Central memory CD8-positive, alpha-beta T cell (primary cell): ENCODE measurements around the gene TMEM63B.

Experiments
- ATAC-seq: fragments of 150-1000 bp; cut with Tn5 transposase; replicated peaks from 2 replicates; pipeline ENCODE4 v1.10.0; 2022; ENCODE audit warnings: mild to moderate bottlenecking, moderate FRiP score, moderate number of reproducible peaks; ENCODE audit not compliant: poor library complexity, severe bottlenecking; ENCODE audit errors: extremely low read depth
- DNase-seq, 2 donors: peaks; one replicate each; pipeline ENCODE4 v3.0.0; 2021; ENCODE audit warnings: low spot score in 2 of 2
- H3K27ac Mint-ChIP-seq: one replicate; pipeline ENCODE4 v1.8.0; 2022; ENCODE audit warnings: low read depth, mild to moderate bottlenecking, moderate library complexity, mixed read lengths
- H3K27me3 Mint-ChIP-seq: one replicate; pipeline ENCODE4 v1.8.0; 2022; ENCODE audit warnings: mixed read lengths
- H3K36me3 Mint-ChIP-seq: one replicate; pipeline ENCODE4 v1.8.0; 2022; ENCODE audit warnings: mild to moderate bottlenecking, moderate library complexity, mixed read lengths; ENCODE audit not compliant: insufficient read depth
- H3K4me1 Mint-ChIP-seq: one replicate; pipeline ENCODE4 v1.8.0; 2022; ENCODE audit warnings: mixed read lengths
- H3K4me3 Mint-ChIP-seq: one replicate; pipeline ENCODE4 v1.8.0; 2022; ENCODE audit warnings: mild to moderate bottlenecking, moderate library complexity, mixed read lengths
- H3K9me3 Mint-ChIP-seq: one replicate; pipeline ENCODE4 v1.8.0; 2022; ENCODE audit warnings: mixed read lengths

Gene TMEM63B

DNA sequence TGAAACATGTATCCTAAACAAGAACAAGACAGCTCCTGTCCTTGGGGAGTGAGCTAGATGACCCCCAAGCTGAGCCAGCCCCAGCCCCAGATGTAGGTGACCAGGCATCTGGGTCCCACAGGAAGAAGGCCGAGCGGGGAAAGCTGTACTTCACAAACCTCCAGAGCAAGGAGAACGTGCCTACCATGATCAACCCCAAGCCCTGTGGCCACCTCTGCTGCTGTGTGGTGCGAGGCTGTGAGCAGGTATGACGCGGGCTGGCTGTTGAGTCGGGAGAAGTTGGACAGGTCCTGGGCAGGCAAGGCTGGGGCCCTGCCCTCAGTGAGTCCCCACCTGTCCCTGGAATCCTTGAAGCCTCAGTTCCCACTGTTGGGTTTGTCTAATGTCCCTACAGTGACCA is 19.9 kb downstream of the TMEM63B start:
- DNase-seq (no peak), ATAC-seq (no peak)
- Mint-ChIP-seq H3K27ac (no peak overlapping the region), H3K4me3 (no peak overlapping the region), H3K9me3 (no peaks in the 10 kb centered on the region), H3K4me1 (no peaks in the 10 kb centered on the region), H3K36me3 (peaks cover 22% of the 10 kb centered on the region), H3K27me3 (no peaks in the 10 kb centered on the region)

DNA sequence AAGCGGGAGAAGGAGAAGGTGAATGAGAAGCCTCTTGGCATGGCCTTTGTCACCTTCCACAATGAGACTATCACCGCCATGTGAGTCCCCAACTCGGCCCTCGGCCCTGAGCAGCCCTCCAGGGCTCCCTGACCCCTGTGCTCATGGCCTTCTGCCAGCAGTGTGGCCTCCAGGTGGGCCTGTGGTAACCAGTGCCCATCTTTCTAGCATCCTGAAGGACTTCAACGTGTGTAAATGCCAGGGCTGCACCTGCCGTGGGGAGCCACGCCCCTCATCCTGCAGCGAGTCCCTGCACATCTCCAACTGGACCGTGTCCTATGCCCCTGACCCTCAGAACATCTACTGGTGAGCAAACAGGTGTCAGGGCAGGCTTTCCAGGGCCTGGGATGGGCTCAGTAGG is 21.0 kb downstream of the TMEM63B start:
- Mint-ChIP-seq H3K9me3 (no peaks in the 10 kb centered on the region), H3K27me3 (no peaks in the 10 kb centered on the region), H3K27ac (peak overlapping the region; percentile 32), H3K36me3 (peaks cover 23% of the 10 kb centered on the region), H3K4me3 (no peak overlapping the region), H3K4me1 (no peaks in the 10 kb centered on the region)
- DNase-seq (no peak), ATAC-seq (no peak)

DNA sequence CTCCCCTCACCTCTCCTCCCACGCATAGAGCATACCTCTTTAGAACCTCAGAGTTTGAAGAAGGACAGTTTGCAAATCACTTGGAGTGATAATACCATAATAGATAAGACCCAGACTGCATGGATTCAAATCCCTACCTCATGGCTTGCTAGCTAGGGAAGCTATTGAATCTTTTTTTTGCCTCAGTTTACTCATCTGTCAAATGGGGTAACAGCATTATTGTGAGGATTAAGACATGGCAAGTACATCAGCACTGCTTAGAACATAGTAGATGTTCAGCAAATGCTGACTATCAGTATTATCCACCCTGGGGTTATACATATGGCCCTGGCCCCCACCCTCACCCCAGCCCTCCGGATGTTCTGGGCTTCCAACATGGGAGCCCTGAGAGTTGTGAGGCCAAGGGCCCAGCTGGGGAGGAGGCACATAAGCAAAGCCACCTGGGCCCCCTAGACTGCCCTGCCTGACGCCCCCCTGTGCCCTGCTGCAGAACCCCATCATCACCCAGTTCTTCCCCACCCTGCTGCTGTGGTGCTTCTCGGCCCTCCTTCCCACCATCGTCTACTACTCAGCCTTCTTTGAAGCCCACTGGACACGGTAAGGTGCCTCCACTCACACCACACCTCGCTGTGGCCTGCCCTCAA is 22.1 kb downstream of the TMEM63B start:
- Mint-ChIP-seq H3K36me3 (peaks cover 22% of the 10 kb centered on the region), H3K9me3 (no peaks in the 10 kb centered on the region), H3K4me1 (no peaks in the 10 kb centered on the region), H3K27me3 (no peaks in the 10 kb centered on the region), H3K27ac (no peak overlapping the region), H3K4me3 (no peak overlapping the region)
- ATAC-seq, result no peak
- no peak for DNase-seq

DNA sequence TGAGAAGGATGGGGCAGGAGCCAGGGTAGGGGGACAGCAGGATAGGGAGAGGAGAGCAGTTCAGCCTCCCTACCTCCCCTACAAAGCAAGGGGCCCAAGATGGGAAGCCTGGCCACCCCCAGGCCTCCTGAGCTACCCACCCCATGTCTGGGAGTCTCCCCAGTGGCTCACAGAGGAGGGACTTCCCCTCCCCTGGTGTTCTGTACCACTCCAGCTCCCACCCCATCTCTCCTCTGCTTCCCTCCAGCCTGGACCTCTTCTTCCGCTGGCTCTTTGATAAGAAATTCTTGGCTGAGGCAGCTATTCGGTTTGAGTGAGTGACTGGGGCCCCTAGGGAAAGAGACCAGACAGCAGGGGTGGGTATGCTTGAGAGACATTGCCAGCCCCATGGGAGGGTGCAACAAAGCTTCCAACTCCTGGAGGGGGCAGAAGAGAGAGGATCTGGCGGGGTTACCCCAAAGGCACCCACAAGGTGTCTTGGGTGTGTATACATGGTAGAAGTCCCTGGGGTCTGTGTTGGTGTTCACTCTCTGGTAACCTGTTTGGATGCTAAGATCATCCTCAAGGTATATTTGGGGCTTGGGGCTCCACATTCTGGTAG is 23.1 kb downstream of the TMEM63B start:
- H3K4me3 Mint-ChIP-seq, result no peak overlapping the region
- peak overlapping the region; percentile 47 for H3K27ac Mint-ChIP-seq
- ATAC-seq (no peak), DNase-seq (no peak)
- no peaks in the 10 kb centered on the region for H3K9me3 Mint-ChIP-seq
- peaks cover 21% of the 10 kb centered on the region for H3K36me3 Mint-ChIP-seq
- no peaks in the 10 kb centered on the region for H3K27me3 Mint-ChIP-seq
- no peaks in the 10 kb centered on the region for H3K4me1 Mint-ChIP-seq

- Mint-ChIP-seq H3K36me3 (peaks cover 19% of the 10 kb centered on the region), H3K4me1 (no peaks in the 10 kb centered on the region), H3K27me3 (no peaks in the 10 kb centered on the region), H3K9me3 (no peaks in the 10 kb centered on the region), H3K27ac (peak overlapping the region; percentile 82), H3K4me3 (peak overlapping the region; percentile 25)
- ATAC-seq (peak; percentile 79), DNase-seq (peak; percentile 66 to 83)
Observed at GRCh38 chr6:44151348-44152108, 24.2 kb downstream of the TMEM63B start.

DNA sequence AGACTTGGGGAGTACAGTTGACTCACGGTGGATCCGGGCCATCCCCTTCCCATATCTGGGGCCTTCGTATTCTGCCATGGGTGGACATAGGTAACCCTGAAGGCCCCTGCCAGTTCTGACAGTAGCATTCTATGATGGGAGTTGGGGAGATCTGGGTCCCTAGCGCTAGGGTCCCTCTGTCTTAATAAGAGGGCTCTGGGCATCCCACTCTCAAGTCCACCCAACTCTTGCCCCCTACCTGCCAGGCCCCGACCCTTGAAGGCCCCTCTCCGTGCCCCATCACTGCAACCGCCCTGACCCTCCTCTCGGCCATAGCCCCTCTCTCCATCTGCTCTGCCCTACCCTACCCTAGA is 24.7 kb downstream of the TMEM63B start:
- ATAC-seq (no peak), DNase-seq (no peak)
- Mint-ChIP-seq H3K27ac (peak overlapping the region; percentile 82), H3K36me3 (peaks cover 16% of the 10 kb centered on the region), H3K9me3 (no peaks in the 10 kb centered on the region), H3K27me3 (no peaks in the 10 kb centered on the region), H3K4me1 (no peaks in the 10 kb centered on the region), H3K4me3 (peak overlapping the region; percentile 25)

GRCh38 chr6:44152533-44152932 is 25.2 kb downstream of the TMEM63B start:
- Mint-ChIP-seq H3K36me3 (peaks cover 16% of the 10 kb centered on the region), H3K9me3 (no peaks in the 10 kb centered on the region), H3K27ac (peak overlapping the region; percentile 82), H3K27me3 (no peaks in the 10 kb centered on the region), H3K4me3 (no peak overlapping the region), H3K4me1 (no peaks in the 10 kb centered on the region)
- no peak for ATAC-seq
- DNase-seq, result no peak

DNA sequence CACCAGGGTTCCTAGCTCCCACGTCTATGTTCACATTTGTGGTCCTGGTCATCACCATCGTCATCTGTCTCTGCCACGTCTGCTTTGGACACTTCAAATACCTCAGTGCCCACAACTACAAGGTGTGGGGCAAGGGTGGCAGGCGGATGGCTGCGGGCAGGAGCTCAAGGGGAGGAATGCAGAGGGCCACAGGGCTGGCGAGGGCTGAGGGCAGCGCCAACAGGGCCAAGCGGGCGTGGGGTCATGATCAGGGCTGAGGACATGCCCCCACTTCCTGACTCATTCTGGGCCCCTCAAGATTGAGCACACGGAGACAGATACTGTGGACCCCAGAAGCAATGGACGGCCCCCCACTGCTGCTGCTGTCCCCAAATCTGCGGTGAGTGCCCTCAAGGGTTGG is 26.7 kb downstream of the TMEM63B start:
- Mint-ChIP-seq H3K4me3 (no peak overlapping the region), H3K27ac (peak overlapping the region; percentile 14), H3K27me3 (no peaks in the 10 kb centered on the region), H3K4me1 (no peaks in the 10 kb centered on the region), H3K9me3 (no peaks in the 10 kb centered on the region), H3K36me3 (peaks cover 12% of the 10 kb centered on the region)
- DNase-seq, result no peak
- ATAC-seq, result no peak

DNA sequence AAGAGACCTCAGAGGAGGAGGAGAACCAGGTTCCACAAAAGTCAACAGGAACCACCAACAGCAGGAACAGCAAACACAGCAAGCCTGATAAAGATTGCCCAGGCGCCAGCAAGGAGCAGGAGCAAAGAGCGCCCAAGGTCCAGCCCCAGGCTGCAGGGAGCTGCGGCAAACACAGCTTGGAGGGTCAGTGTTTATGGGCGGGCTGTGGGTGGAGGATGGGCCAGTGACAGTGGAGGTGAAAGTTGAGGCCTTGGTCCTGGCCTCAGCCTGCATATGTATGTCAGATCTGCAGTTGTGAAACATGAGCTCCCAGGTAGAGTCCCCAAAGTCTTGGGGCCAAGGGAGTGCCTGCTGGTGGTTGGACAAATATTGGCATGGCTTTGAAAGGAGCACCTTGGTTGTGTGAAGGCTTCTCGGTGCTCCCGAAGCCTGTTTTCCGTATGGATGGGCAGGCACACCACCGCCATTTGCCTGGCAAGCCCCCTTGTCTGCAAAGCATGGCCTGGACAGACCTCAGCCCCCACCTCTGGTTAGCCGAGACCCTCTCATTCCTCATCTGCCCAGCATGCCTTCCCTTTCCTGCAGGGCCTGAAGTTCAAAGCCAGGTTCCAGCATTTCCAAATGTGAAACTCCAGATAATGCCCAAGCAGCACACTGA is 29.3 kb downstream of the TMEM63B start:
- Mint-ChIP-seq H3K4me1 (no peaks in the 10 kb centered on the region), H3K4me3 (no peak overlapping the region), H3K27ac (no peak overlapping the region)

GRCh38 chr6:44157152-44157521 is 29.8 kb downstream of the TMEM63B start:
- no peaks in the 10 kb centered on the region for H3K4me1 Mint-ChIP-seq
- peaks cover 3% of the 10 kb centered on the region for H3K36me3 Mint-ChIP-seq
- H3K27me3 Mint-ChIP-seq, result peaks cover 14% of the 10 kb centered on the region
- no peak overlapping the region for H3K4me3 Mint-ChIP-seq
- no peak overlapping the region for H3K27ac Mint-ChIP-seq
- no peak for DNase-seq
- no peak for ATAC-seq
- H3K9me3 Mint-ChIP-seq, result no peaks in the 10 kb centered on the region

More for the DNA sequence above, 29.3 kb downstream of the TMEM63B start:
- Mint-ChIP-seq H3K9me3 (no peaks in the 10 kb centered on the region), H3K27me3 (peaks cover 9% of the 10 kb centered on the region), H3K36me3 (peaks cover 7% of the 10 kb centered on the region)
- no peak for DNase-seq
- ATAC-seq, result no peak

- Mint-ChIP-seq H3K36me3 (no peaks in the 10 kb centered on the region), H3K9me3 (no peaks in the 10 kb centered on the region), H3K27me3 (peaks cover 30% of the 10 kb centered on the region), H3K4me1 (no peaks in the 10 kb centered on the region), H3K27ac (no peak within 1 kb of the TSS), H3K4me3 (no peak within 1 kb of the TSS)
- DNase-seq (no peak), ATAC-seq (no peak)
Observed at GRCh38 chr6:44158770-44159228, 31.4 kb downstream of the TMEM63B start, which contains the start of gene CAPN11. TSS of gene CAPN11 (plus strand) at chr6:44158820. CDS start at chr6:44158849, 29 bp downstream.

DNA sequence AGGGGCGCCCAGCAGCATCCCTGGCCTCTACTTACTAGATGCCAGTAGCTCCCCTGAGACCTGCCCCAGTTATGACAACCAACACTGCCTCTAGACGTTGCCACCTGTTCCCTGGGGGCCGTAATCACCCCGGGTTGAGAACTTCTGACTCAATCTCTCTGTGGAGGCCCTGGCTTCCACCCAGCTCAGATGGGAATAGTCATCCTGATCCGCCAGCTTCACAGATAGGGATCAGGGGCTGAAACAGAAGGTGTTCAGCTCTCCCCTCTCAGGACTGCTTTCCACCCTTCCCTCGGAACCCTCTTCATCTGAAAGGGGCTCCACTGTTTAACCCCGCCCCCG is 34.6 kb downstream of the TMEM63B start:
- ATAC-seq (no peak), DNase-seq (no peak)
- Mint-ChIP-seq H3K36me3 (no peaks in the 10 kb centered on the region), H3K4me3 (no peak overlapping the region), H3K27me3 (peaks cover 61% of the 10 kb centered on the region), H3K9me3 (no peaks in the 10 kb centered on the region), H3K27ac (no peak overlapping the region), H3K4me1 (no peaks in the 10 kb centered on the region)
